HL-60 (cell line): ENCODE measurements around the gene ABCC5.
"Not testable (repeated sequence)": the region's sequence is repeated elsewhere in the genome, so short reads cannot be mapped to it uniquely, and the experiment has no call there.

Experiments
- SPI1 ChIP-seq: IDR thresholded peaks from 2 replicates; pipeline ENCODE4 v1.6.1; 2012; ENCODE audit warnings: low read depth, mild to moderate bottlenecking, borderline replicate concordance
- TF ChIP-seq, protein P1 (sequence below): IDR thresholded peaks from one replicate; pipeline ENCODE4 v1.5.1; 2011; ENCODE audit warnings: low read length, control low read depth, inconsistent platforms; ENCODE audit not compliant: insufficient read depth

DNA sequence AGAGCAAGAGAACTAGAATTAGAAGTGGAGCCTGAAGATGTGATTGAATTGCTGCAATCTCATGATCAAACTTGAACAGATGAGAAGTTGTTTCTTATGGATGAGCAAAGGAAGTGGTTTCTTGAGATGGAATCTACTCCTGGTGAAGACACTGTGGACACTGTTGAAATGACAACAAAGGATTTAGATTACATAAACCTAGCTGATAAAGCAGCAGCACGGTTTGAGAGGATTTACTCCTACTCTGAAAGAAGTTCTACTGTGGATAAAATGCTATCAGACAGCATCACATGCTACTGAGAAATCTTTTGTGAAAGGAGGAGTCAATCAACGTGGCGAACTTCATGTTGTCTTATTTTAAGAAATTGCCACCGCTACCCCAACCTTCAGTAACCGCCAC, 140.5 kb downstream of the ABCC5 start:
- TF ChIP-seq, protein P1, sequence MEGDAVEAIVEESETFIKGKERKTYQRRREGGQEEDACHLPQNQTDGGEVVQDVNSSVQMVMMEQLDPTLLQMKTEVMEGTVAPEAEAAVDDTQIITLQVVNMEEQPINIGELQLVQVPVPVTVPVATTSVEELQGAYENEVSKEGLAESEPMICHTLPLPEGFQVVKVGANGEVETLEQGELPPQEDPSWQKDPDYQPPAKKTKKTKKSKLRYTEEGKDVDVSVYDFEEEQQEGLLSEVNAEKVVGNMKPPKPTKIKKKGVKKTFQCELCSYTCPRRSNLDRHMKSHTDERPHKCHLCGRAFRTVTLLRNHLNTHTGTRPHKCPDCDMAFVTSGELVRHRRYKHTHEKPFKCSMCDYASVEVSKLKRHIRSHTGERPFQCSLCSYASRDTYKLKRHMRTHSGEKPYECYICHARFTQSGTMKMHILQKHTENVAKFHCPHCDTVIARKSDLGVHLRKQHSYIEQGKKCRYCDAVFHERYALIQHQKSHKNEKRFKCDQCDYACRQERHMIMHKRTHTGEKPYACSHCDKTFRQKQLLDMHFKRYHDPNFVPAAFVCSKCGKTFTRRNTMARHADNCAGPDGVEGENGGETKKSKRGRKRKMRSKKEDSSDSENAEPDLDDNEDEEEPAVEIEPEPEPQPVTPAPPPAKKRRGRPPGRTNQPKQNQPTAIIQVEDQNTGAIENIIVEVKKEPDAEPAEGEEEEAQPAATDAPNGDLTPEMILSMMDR, result not testable (repeated sequence)
- not testable (repeated sequence) for TF ChIP-seq SPI1
